Colonic mucosa (tissue), 4 donors: ENCODE data around the gene LMNA. TPM values are rescaled to one million over a fixed set of nuclear protein-coding genes. Genes with fewer than 3 reads are reported as not detected.

Experiments
- DNase-seq: peaks from one replicate; pipeline ENCODE4 v3.0.0-alpha.2; 2020
- H3K27ac ChIP-seq: fragments of 200-600 bp; one replicate; pipeline ENCODE4 v1.8.0; 2021
- H3K27me3 ChIP-seq: fragments of 200-600 bp; one replicate; pipeline ENCODE4 v1.8.0; 2021
- H3K36me3 ChIP-seq: fragments of 200-600 bp; one replicate; pipeline ENCODE4 v1.8.0; 2021
- H3K4me1 ChIP-seq: fragments of 200-600 bp; one replicate; pipeline ENCODE4 v1.8.0; 2021; ENCODE audit warnings: mild to moderate bottlenecking
- H3K4me3 ChIP-seq: fragments of 200-600 bp; one replicate; pipeline ENCODE4 v1.8.0; 2021
- H3K9ac ChIP-seq, 2 donors: one replicate each; pipeline ENCODE4 v1.7.0; 2013; ENCODE audit warnings: control low read depth in 2 of 2, low read depth in 2 of 2, low read length in 2 of 2
- H3K9me3 ChIP-seq: fragments of 200-600 bp; one replicate; pipeline ENCODE4 v1.8.0; 2021
- intact Hi-C: fragments of 100-400 bp; cut with DNase I; formaldehyde crosslinking; loops from one replicate; pipeline ENCODE4 v1.14.1; 2022
- total RNA-seq, 2 donors: library from RNA; stranded (reverse); fragmentation: NEBNext Ultra II Directional in 1 of 2; extraction: Animal tissue kit (Norgen Biotek cat#: 25700) in 1 of 2; gene quantifications; one replicate each; pipeline ENCODE4 v1.2.1, GENCODE V29; 2021
- TF ChIP-seq, protein P1 (sequence below): fragments of 200-600 bp; IDR thresholded peaks from one replicate; pipeline ENCODE4 v1.8.0; 2022; ENCODE audit warnings: antibody characterized with exemption, mild to moderate bottlenecking
- donor health status: healthy.
- donor health status: DM: no; HTN: no; CAD: no.
- donor health status: DM: no; HTN: no; CAD: no.

LMNA gene
- total RNA-seq, 2 donors from 2014 or later, result 414 to 610 TPM

DNA sequence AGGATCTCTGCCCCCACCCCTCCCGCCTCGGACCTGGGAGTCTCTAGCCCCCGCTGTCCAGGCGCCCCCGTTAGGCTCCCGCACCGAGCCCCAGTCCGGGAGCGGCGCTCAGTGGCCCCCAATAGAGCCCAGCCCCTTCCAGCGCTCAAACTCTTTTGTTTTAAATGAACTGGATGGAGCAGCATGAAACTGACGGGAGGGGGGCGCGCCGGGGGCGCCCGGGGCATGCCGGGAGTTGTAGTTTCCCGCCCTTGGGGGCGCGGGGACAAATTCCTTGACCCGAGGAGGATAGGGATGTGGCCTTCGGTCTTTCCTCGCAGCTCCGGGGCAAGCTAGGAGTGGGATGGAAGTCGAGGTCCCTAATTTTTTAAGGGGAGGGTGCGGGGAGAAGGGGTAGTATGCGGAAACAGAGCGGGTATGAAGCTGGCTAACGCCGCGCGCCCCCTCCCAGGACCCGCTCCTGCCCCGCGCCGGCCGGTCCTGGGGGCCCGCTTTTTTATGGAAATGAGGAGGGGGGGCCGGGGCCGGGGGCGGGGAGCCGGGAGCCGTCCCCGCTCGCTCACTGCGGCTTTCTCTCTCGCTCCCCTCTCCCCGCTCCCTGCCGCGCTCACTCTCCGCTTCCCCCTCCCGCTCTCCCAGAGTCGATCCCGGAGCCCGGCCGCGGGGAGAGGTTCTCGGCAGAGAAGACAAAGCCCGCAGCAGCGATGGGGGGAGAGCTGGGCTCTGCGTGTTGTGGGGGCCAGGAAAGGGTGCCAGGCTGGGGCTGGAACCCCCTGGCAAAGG lies 32.0 kb upstream of the LMNA start, which contains the start of gene MEX3A:
Gene MEX3A (minus strand): TSS at position 157 of the 783 bp plus-strand sequence. CDS start 467 bp downstream, outside the sequence.
- Histone ChIP-seq H3K27ac (no peak within 1 kb of the TSS), H3K4me3 (peak within 1 kb of the TSS; percentile 80), H3K27me3 (no peaks in the 10 kb centered on the region), H3K36me3 (no peaks in the 10 kb centered on the region), H3K9ac (peak within 1 kb of the TSS; percentile 68 to 74), H3K4me1 (no peaks in the 10 kb centered on the region), H3K9me3 (no peaks in the 10 kb centered on the region)
- intact Hi-C loops, result no loop called here
- DNase-seq, result peak; percentile 83
- TF ChIP-seq, protein P1, sequence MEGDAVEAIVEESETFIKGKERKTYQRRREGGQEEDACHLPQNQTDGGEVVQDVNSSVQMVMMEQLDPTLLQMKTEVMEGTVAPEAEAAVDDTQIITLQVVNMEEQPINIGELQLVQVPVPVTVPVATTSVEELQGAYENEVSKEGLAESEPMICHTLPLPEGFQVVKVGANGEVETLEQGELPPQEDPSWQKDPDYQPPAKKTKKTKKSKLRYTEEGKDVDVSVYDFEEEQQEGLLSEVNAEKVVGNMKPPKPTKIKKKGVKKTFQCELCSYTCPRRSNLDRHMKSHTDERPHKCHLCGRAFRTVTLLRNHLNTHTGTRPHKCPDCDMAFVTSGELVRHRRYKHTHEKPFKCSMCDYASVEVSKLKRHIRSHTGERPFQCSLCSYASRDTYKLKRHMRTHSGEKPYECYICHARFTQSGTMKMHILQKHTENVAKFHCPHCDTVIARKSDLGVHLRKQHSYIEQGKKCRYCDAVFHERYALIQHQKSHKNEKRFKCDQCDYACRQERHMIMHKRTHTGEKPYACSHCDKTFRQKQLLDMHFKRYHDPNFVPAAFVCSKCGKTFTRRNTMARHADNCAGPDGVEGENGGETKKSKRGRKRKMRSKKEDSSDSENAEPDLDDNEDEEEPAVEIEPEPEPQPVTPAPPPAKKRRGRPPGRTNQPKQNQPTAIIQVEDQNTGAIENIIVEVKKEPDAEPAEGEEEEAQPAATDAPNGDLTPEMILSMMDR, result no peak

DNA sequence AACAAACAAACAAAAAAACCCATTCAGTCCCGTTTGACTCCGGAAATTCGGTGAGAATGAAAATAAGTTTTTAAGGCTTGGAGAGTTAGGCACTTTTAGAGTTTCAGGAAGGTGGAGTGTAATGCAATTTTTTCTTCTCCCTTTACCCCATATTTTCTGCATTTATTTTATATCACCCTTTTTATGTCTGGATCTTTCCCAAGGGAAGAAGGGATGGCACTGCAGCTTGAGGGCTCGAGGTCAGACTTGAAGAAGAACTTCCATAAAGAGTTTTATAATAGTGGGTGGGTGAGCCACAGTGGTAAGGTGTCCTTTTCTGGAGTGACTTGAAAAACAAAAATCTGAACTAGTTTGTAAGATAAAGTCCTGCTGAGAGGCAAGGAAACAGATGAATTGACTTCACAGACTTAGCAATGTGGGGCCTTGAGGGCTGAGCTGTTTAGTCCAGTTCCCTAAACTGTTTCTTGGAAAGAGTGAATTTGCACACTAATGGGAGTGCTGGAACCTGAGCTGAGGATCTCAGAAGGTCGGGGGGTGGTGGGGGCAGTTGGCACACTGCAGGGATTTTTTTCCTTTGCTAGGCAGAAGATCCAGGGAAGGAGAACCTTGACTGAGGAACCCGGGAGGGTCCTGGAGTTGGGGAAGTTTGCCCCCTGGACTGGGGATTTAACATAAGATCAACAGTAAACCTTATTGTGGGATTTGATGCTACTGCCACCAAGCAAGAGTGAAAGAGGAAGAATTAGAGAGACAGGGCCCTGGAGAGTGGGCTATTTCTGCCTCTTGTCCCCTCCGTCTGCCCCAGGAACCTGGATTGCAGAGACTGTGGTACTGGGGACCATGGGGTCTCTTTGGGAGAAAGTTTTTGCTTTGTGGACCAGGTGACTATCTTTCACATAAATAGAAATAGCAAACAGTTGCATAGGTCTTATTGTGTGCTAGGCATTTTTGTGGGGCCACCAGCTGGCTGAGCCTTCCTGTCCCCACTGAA lies 30.4 kb upstream of the LMNA start:
- TF ChIP-seq, protein P1, result no peak
- Histone ChIP-seq H3K9ac (no peak overlapping the region), H3K4me1 (no peaks in the 10 kb centered on the region), H3K27ac (no peak overlapping the region), H3K36me3 (no peaks in the 10 kb centered on the region), H3K4me3 (no peak overlapping the region), H3K9me3 (no peaks in the 10 kb centered on the region), H3K27me3 (no peaks in the 10 kb centered on the region)
- intact Hi-C loops, result no loop called here
- no peak for DNase-seq

DNA sequence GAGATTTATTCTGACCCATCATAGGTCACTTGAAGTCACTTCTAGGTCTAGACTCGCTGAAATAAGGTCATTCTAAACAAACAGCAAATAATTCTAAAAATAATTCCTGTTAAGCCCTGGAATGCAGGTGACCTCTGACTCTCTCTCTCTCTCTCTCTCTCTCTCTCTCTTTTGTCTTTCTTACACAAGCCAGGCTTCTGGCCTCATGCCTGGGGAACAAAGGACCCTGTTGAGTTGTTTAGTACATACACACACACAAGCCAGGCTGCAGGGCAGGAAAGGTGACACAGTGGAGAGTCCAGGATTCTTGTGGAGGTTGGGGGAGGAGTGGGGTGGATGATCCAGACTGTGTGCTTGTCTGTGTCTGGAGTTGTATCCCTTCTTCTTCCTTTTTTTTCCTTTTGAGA lies 28.3 kb upstream of the LMNA start:
- no peak for DNase-seq
- intact Hi-C loops, result no loop called here
- no peak overlapping the region for H3K4me3 ChIP-seq
- H3K9ac ChIP-seq, result no peak overlapping the region
- TF ChIP-seq, protein P1, result no peak
- no peaks in the 10 kb centered on the region for H3K27me3 ChIP-seq
- no peaks in the 10 kb centered on the region for H3K4me1 ChIP-seq
- no peak overlapping the region for H3K27ac ChIP-seq
- no peaks in the 10 kb centered on the region for H3K9me3 ChIP-seq
- no peaks in the 10 kb centered on the region for H3K36me3 ChIP-seq

DNA sequence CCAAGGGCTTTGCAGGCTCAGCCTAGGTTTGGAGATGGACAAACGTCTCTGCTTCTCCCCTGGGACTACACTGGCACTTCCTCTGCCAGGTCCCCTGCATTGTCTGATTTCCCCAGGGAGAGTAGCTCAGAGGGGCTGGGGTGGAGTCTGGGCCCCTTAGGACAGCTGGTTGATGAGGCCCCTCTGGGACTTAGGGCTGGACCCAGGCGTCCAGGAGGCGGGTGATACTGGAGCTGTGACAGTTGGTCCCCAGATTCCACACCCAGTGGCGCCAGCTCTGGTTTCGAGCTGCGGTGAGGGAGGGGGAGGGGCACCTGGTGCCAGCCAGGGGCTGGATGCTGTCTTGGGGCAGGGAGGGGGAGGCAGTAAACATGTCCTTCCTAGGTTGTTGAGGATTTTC lies 24.8 kb upstream of the LMNA start:
- intact Hi-C loops, result loop anchor here (1.0 kb wide), 1 partner anchor 136 kb away; no protein-coding TSS in a partner anchor
- no peak overlapping the region for H3K4me3 ChIP-seq
- H3K27ac ChIP-seq, result no peak overlapping the region

More for the DNA sequence above, 24.8 kb upstream of the LMNA start:
- Histone ChIP-seq H3K9ac (peak overlapping the region in 1 of 2 donors; percentile 26), H3K9me3 (no peaks in the 10 kb centered on the region), H3K4me1 (no peaks in the 10 kb centered on the region), H3K36me3 (no peaks in the 10 kb centered on the region), H3K27me3 (no peaks in the 10 kb centered on the region)
- TF ChIP-seq, protein P1, result no peak
- no peak for DNase-seq
